ENCODE results near the gene BIN1.

DNA sequence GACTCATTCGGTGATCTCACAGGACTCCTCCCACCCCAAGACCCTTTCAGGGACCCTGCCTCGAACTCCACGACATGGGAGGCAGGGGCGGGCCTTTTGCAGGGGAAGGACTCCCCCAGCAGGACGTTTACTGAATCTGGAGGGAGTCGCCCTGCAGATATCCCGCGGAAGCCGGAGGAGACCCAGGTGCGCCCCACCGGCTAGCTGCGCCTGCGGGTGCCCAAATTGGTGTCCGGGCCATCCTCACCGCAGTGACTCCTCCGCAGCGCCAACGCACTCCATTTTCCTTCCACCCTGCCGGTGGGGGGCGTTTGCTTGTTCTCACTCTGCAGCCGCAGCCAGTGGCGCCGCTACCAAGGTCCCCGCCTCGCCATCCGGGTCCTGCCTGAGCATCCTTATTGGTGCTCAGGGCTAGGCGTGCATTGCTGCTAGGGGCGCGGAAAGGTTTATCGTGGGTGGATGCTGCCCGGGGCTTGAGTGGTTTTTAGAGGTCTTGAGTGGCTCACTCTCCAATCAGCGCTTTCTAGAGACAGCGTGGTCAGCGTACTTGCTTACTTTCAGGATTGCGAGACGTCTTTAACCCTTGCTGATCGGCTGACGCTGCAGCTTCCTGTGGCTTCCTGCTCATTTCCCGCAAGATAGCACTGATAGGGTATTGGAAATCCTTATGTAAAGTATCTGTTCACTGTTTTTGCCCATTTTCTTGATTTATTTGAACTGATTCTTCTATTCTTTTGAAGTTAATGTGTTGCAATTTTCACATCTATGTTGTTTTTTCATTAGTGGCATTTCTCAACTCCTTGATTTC lies 81.4 kb downstream of the BIN1 start:
- TF ChIP-seq, protein P1, sequence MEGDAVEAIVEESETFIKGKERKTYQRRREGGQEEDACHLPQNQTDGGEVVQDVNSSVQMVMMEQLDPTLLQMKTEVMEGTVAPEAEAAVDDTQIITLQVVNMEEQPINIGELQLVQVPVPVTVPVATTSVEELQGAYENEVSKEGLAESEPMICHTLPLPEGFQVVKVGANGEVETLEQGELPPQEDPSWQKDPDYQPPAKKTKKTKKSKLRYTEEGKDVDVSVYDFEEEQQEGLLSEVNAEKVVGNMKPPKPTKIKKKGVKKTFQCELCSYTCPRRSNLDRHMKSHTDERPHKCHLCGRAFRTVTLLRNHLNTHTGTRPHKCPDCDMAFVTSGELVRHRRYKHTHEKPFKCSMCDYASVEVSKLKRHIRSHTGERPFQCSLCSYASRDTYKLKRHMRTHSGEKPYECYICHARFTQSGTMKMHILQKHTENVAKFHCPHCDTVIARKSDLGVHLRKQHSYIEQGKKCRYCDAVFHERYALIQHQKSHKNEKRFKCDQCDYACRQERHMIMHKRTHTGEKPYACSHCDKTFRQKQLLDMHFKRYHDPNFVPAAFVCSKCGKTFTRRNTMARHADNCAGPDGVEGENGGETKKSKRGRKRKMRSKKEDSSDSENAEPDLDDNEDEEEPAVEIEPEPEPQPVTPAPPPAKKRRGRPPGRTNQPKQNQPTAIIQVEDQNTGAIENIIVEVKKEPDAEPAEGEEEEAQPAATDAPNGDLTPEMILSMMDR (conservative IDR thresholded peaks at IDR 0.05; ENCODE audit: low read depth, low read length) = peak; percentile 38
- TF ChIP-seq POLR2A (IDR thresholded peaks at IDR 0.05; ENCODE audit: low read depth, low read length) (peak; percentile 49; the same call in 1 of the 2 replicates), MAFK (IDR thresholded peaks at IDR 0.05; ENCODE audit: low read depth, low read length) (peak; percentile 26; the same call in 1 of the 2 replicates), BHLHE40 (IDR thresholded peaks at IDR 0.05; ENCODE audit: low read depth, low read length) (peak; percentile 5; the same call in 1 of the 2 replicates)

All from IMR-90 (cell line).